Right ventricle myocardium inferior (tissue), 1 donor: ENCODE results near the gene WBP1L. TPM values are rescaled to one million over a fixed set of nuclear protein-coding genes. Genes with fewer than 3 reads are reported as not detected.
A peak's percentile ranks its signal among the peaks of the same experiment; 100 is the strongest.
"Not testable (repeated sequence)": the region's sequence is repeated elsewhere in the genome, so short reads cannot be mapped to it uniquely, and the experiment has no call there.

Experiments
- ATAC-seq: fragments of 200-7000 bp; cut with Tn5 transposase; one replicate; pipeline ENCODE4 v1.9.1; 2020; ENCODE audit warnings: mild to moderate bottlenecking, moderate library complexity
- DNase-seq: peaks from one replicate; pipeline ENCODE4 v3.0.0; 2021; ENCODE audit errors: missing footprints
- intact Hi-C: fragments of 100-400 bp; cut with DNase I; formaldehyde crosslinking; loops from one replicate; pipeline ENCODE4 v1.11.0; 2022
- long read RNA-seq: library from polyadenylated mRNA; unstranded; transcript quantifications from one replicate; pipeline ENCODE4 v2.0.0, GENCODE V29; 2021
- total RNA-seq: library from RNA; stranded (reverse); fragmentation: NEBNext Ultra II Directional; extraction: Animal tissue kit (Norgen Biotek cat#: 25700); gene quantifications from one replicate; pipeline ENCODE4 v1.2.1, GENCODE V29; 2021
- donor health status: DM: no; HTN: yes; CAD: no; lungs with severe emphysema.

Gene WBP1L
- total RNA-seq = 25.9 TPM
- long read RNA-seq, full-length matches to known transcripts = 2 of 5 reads
- long read RNA-seq, partial matches to known transcripts = 1 of 5 reads
- long read RNA-seq, other reads (novel, unspliced or antisense) = 2 of 5 reads

DNA sequence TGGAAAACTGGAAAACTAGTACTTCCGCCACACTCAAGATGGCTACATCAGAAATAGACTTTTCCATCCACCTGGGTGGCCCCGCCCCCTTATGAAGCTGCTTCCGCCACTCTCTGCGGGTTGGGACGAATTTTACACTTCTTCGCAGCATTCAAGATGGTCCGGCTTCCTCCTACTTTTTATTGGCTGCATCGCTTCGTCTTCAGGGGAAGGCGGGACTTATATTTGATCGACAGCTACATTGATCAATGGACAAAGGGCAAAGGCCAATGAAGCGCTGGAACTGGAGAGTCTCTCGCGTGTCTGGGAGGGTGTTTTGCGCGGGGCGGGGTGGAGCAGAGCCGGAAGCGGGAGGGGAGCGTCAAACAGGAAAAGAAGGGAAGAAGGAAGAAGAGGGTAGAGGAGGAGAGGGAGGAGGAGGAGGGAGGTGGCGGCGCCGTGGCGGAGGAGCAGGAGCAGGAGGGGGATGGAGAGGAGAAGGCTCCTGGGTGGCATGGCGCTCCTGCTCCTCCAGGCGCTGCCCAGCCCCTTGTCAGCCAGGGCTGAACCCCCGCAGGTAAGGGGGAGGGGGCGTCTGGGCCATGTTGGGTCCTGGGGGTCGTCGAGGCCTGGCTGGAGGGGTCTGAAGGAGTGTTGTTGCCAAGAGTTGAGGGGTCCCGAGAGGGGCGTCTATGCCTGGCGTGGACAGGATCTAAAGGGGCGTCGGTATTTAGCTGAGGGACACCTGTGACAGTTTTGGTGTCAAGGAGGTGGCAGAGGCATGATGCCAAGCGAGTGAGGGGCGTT is at the start of gene WBP1L:
Gene WBP1L, plus strand, starts transcription at position 361 of the 786 bp plus-strand sequence. Its CDS starts 106 bp downstream, at position 467.
- peak; percentile 99 for ATAC-seq
- intact Hi-C loops = loop anchor here (2.0 to 10.0 kb wide), 4 partner anchors 31 to 491 kb away; partner anchors contain the start of gene BORCS7
- DNase-seq = peak; percentile 96

DNA sequence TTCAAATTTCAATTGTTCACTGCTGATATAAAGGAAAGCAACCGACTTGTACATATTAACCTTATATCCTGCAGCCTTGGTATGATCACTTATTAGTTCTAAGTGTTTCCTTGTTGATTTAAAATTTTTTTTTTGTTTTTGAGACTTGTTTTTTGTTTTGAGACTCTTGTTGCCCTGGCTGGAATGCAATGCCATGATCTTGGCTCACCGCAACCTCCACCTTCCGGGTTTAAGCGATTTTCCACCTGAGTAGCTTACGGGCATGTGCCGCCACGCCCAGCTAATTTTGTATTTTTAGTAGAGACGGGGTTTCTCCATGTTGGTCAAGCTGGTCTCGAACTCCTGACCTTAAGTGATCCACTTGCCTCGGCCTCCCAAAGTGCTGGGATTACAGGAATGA is 48.3 kb upstream of the WBP1L start:
- intact Hi-C loops, ATAC-seq, DNase-seq: not testable (repeated sequence)

DNA sequence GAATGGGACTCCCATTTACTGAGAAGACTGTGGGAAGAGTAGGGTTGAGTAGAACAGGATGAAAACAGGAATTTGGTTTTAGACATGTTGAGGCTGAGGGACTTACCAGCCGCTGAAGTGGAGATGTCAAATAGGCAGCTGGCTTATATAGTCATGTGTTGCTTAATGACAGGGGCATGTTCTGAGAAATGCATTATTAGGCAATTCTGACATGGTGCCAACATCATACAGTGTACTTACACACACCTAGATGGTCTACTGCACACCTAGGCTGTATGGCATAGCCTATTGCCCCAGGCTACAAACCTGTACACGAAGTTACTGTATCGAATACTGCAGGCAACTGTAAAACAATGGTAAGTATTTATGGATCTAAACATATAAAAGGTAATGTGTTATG is 47.0 kb upstream of the WBP1L start:
- no peak for DNase-seq
- intact Hi-C loops = no loop called here
- no peak for ATAC-seq

DNA sequence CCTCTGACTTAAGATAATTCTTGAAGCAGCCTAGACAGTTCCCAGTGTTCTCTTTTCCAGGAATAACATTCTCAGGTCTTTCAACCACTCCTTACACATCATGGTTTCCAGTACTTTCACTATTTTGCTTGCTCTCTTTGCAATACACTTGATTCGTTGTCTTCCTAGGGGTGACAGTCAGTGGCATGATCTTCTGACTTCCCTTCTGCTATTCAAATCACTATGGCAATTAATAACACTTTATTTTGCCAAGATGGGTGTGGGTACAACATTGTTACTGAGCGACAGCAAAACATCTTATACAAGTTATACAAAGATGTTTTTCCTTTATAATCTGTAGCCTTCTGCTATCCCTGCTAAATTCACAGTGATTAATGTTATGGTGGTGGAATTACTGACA is 44.9 kb upstream of the WBP1L start:
- DNase-seq (no peak), ATAC-seq (no peak)
- intact Hi-C loops = no loop called here

DNA sequence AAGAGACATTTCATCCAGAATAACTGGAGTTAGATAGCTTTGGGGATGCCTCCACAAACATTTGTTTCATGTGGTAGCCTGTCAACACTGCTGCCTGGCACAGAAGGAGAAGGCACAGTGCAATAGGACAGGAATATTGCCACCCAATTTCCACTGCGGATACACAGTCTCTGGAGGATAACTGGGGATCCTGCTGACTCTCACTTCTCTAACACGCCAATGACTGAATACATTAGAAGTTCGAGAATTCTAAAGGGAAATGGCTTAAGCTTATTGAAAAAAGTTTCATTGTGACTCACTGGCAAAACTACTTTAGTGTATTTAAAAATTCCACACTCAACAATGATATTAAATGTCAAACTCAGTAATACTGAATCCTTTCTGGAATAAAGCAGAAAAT is 42.5 kb upstream of the WBP1L start:
- ATAC-seq (peak; percentile 64), DNase-seq (no peak)
- intact Hi-C loops = no loop called here

DNA sequence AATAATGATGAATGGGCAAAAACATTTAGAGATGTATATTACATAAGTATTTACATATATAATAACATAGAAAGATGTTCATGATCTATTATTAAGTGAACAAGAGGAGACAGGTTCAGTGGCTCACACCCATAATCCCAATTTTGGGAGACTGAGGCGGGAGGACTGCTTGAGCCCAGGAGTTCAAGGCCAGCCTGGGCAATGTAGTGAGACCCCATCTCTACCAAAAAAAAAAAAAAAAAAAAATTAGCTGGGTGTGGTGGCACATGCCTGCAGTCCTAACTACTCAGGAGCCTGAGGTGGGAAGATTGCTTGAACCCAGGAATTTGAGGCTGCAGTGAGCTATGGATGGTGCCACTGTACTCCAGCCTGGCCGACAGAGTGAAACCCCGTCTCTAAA is 42.0 kb upstream of the WBP1L start:
- no peak for ATAC-seq
- DNase-seq = no peak
- intact Hi-C loops = no loop called here

DNA sequence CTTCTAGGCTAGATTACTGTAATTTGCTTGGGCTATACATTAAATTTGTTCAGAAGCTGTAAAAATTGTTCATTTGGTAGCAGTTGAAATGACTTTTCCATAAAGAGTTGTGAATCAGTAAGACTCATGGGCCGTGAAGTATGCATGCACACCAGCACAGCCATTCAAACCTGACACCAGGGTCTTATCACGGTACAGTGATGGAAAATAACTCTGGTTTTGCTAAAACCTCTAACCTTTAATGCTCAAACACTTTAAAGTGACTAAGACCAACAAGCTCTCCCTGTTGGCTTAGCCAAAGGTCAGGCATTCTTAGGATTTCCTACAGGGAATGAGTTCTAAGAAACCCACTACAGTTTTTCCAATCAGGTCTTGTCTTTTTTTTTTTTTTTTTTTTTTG is 41.0 kb upstream of the WBP1L start:
- ATAC-seq = no peak
- no peak for DNase-seq
- intact Hi-C loops = no loop called here

DNA sequence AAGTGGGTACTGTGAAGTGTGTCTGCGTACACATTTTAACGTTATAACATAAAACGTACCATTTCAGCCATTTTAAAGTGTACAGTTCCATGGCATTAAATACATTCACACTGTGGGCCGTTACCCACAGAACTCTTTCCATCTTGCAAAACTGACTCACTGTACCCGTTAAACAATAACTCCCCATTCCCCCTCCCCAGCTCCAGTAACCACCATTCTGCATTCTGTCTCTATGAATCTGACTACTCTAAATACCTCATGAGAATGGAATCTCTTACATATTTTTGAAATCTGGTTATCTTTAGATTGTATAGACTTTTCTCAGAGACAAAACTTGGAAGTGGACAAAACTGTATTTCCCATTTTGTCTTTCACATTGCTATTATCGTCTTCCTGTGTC is 38.8 kb upstream of the WBP1L start:
- ATAC-seq (no peak), DNase-seq (no peak)
- intact Hi-C loops = no loop called here

DNA sequence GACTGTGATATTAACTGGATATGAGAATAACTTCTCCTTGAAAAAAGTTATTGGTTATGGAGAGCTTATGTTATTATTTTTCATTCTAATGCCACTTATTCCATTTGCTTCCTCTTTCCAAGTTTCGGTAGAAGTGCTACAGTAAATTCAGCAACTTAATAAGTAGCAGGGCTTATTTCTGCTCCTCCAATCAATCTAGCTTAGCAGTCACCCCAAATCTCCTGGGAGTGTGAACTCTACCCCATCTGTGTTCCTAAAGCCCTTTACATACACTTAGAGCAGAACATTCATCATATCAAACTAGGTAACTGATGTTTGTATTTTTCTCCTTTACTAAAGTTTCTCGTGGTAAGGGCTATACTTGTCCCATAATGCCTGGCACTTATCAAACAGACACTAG is 38.2 kb upstream of the WBP1L start:
- ATAC-seq (no peak), DNase-seq (no peak)

DNA sequence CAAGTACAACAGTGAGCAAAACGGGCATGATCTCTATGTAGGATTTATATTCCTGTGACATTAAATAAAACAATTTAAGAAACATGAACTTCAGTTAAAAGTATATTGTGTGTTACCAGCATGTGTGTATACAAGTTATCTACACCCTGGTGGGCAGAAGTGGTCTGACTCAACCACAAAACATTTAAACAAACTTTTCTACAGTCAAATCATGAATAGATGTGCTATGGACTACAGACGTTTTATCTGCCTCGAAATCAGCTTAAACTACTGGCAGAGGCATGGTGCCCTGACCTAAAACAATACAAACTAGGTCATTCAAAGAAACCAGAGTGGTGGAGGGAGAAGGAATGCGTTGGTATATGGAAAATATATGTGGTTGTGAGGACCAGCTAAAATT is 33.1 kb upstream of the WBP1L start:
- DNase-seq = no peak
- ATAC-seq = no peak
- intact Hi-C loops = loop anchor here (5.0 kb wide), 1 partner anchor 33 kb away; no protein-coding TSS in a partner anchor

More for the DNA sequence above, 38.2 kb upstream of the WBP1L start:
- intact Hi-C loops = no loop called here

DNA sequence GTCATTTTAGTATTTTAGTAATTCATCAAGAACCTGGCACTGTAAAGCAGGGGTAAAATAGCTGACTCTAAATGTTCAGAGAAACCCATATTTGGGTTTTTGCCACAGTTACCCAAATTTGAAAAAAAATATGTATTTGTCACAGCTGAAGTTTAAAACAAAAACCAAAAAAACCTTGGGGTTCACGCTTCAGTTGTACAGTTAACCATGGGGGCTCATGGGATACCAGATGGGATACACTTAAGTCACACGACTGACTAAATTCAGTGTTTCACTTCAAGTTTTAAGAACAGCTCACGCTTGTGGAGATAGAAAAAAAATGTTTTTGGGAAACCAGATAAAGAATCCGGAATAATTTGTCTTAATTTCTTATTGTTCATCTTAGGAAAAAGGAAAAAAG is 31.7 kb upstream of the WBP1L start:
- DNase-seq (no peak), ATAC-seq (no peak)
- intact Hi-C loops = loop anchor here (2.0 to 5.0 kb wide), 2 partner anchors 35 to 69 kb away; no protein-coding TSS in a partner anchor

DNA sequence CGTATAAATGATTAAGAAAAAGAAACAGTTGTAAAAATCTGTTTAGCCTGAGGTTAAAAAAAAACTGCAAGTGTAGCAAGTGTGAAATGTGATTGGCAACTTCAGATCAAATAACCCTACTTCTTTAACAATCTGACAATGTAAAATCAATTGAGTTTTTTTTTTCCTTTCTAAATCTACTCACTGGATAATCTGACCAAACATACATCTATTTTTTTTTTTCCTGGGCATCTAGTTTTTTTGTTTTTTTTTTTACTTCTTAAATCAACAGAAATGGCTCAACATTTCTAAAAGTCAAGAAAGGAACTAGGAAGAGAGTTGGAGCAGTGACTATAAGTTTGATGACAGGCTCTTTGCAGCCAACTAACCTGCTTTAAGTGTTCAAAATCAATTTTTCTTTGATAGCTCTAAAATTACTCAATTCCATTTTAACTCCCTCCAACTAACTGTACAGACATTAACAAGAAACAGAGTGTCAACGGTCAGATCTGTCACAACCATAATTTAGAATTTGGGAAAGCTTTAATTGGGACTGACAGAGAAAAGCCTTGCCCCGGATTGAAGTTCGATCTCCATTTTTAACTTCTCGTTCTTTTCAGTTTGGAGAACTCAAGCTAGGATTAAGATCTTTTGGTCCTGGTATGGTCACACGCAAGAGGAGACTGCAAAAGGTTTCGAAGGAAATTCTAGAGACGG is 30.8 kb upstream of the WBP1L start:
- DNase-seq (no peak), ATAC-seq (no peak)
- intact Hi-C loops = loop anchor here (2.0 to 5.0 kb wide), 2 partner anchors 36 to 70 kb away; no protein-coding TSS in a partner anchor

DNA sequence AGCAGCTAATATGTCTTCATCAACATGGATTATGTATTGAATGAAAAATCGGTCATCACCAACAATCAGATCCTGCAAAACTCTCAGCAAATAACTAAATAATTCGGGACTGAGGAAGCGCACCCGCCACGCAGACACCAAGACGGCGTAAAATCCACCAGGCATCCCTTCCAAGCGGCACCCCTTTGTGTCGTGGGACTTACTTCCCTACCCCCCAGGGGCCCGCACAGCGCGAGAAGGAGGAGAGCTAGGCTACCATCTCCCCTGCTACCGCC is 30.3 kb upstream of the WBP1L start:
- no peak for DNase-seq
- intact Hi-C loops = loop anchor here (2.0 to 5.0 kb wide), 2 partner anchors 36 to 71 kb away; no protein-coding TSS in a partner anchor
- peak; percentile 37 for ATAC-seq

DNA sequence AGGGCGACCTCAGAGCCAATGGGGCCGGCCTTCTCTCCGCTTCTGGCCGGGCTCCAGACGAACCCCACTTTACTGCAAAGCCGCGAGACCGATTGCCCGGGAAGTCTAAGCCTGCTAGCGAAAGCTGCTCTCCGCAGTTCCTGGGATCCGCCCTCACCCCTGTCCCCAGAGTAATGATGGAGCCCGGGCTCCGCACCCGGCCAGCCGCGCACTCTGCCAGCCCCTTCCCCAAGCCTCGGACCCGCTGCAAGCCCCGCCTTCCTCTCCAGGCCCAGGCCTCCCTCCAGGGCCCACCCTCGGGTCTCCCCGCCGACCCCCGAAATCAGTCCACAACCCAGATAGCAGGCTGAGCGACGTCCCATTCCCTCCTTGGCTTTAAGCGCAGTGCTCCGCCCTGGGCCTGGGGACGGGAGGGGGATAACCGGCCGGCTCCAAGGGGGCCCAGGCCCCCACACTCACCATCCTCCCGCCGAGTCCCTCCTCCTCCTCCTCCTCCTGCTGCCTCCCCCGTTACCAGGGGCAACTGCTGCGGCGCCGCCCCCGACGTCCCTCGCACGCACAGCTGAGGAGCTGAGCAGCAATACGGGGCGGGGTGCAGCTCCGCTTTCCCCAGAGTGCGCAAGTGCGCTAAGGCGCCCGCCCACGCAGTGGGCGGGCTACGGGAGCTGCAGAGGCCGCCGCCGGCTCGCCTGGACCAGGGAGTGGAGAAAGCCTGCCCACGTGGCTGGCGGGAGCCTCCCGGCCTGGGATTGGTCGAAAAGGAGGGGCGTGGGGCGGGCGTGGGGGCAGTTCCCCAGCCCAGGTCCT is 29.7 kb upstream of the WBP1L start, which contains the start of gene ARL3:
Gene ARL3, minus strand, starts transcription at position 584 of the 807 bp plus-strand sequence. Its CDS starts 122 bp downstream, at position 462.
- DNase-seq (peak; percentile 99), ATAC-seq (peak; percentile 99)
- intact Hi-C loops = loop anchor here (2.0 to 5.0 kb wide), 2 partner anchors 37 to 71 kb away; no protein-coding TSS in a partner anchor

DNA sequence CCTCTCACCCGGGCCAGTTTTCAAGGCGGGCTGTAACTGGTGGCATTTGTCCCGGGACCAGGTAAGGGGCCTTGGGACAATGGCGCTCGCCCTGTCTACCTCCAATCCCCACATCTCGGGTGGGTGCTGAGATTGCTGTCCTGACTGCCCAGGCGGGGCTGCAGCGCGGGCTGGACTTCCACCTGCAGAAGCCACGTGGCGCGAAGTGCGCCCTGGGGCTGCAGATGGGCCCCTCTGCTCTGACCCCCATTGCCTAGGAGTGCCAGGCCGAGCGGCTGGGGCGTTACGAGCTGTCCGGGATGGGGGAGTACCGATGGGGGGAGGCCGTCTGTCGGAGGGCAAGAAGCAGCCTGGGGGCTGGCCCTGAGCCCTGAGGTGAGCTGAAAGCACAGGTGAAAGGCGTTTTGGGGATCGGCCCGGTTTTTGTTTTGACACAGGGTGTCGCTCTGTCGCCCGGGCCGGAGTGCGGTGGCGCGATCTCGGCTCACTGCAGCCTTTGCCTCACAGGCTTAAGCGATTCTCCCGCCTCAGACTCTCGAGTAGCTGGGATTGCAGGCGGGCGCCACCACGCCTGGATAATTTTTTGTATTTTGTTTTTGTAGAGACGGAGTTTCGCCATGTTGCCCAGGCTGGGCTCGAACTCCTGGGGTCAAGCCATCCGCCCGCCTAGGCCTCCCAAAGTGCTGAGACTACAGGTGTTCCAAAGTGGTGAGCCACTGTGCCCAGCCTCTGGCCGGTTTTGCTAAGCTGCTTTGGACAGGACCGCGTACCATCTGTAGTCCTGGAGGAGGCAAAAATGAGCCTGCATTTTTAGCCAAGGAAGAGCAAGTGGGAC is 28.9 kb upstream of the WBP1L start, which contains the start of gene SFXN2:
Gene SFXN2, plus strand, starts transcription at position 16 of the 835 bp plus-strand sequence. CDS start 12,001 bp downstream, outside the sequence.
- intact Hi-C loops = loop anchor here (5.0 kb wide), 1 partner anchor 38 kb away; no protein-coding TSS in a partner anchor
- no peak for ATAC-seq
- no peak for DNase-seq

DNA sequence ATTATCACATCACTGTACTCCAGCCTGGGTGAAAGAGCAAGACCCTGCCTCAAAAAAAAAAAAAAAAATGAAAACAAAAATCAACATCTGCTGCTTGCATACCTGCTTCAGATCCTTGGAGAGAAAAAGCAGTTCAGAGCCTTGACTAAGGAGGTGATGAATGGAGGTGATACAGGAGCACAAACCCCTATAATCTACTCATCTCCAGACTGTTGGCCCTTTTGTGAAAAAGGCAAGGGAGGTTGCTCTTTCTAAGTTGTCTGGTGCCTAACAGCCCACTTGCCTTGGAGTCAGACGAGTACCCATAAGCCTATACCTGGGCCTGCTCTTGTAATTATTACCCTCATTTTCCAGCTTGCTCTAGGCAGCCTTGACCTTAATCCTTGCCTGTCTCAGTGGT is 27.9 kb upstream of the WBP1L start:
- ATAC-seq (no peak), DNase-seq (no peak)
- intact Hi-C loops = no loop called here

DNA sequence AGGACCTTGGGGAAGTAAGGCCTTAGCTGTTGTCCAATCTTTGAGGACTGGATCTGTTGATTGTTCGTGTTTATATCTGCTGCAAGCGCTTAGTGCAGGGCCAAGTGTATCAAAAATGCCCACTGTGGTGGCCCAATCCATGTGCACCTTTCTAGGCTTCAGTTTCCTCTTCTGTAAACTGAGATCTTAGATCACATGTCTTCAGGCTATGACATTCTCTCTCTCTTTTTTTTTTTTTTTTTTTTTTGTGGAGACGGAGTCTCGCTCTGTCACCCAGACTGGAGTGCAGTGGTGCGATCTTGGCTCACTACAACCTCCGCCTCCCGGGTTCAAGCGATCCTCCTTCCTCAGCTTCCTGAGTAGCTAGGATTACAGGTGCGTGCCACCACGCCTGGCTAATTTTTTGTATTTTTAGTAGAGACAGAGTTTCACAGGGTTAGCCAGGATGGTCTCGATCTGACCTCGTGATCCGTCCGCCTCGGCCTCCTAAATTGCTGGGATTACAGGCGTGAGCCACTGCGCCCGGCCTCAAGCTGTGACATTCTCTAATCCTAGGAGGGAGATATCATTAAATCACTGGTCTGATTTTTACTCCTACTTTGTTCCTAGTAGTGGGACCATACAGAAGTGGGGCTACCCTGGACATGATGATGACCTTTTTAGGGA is 26.7 kb upstream of the WBP1L start:
- intact Hi-C loops, ATAC-seq, DNase-seq: not testable (repeated sequence)
